GM19035 (cell line): ENCODE measurements around the gene NPAS3.

Source experiments
- ATAC-seq: cut with Tn5 transposase; IDR thresholded peaks from one replicate; pipeline ENCODE4 v1.9.1; 2021; ENCODE audit not compliant: unreplicated experiment

NPAS3 gene

GRCh38 chr14:33534632-33535031, 596.0 kb downstream of the NPAS3 start:
- ATAC-seq, result no peak

DNA sequence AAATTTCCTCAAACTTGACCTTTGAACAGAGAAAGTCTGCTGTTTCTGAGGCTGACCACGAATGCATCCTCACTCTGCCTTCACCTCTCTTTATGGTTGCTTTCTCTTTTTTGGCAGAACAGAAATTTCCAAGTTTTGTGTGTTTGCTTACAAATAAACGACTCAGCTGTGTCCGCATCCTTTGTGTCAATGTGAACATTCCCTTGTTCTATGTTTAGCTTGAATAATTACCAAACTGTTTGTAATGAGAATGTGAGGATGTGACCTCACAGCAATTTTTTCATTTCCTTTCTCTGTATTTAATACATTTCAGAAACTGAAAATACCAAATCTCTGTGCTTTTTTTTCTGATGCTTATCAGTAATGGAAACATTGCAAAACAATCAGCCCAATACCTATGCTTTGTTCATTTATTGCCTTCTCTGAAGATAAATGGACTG, 601.3 kb downstream of the NPAS3 start:
- no peak for ATAC-seq

DNA sequence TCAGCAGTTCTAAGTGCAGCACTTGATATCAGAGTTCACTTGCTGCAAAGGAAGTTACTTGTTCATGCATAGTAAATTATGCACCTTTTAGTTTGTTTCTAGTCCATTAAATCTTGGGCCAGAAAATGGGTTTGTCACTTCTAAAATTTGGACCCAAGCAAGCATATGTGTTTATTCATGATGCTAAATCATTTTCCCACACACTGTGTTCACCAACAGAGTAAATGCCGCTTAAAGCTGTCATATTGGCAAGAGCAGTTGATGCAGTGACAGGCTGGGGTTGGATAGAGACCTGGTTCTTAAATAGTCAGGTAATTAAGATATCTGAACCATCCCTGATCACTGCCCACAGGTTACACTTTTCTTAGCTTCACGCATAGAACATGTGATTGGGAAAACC, 602.5 kb downstream of the NPAS3 start:
- no peak for ATAC-seq

DNA sequence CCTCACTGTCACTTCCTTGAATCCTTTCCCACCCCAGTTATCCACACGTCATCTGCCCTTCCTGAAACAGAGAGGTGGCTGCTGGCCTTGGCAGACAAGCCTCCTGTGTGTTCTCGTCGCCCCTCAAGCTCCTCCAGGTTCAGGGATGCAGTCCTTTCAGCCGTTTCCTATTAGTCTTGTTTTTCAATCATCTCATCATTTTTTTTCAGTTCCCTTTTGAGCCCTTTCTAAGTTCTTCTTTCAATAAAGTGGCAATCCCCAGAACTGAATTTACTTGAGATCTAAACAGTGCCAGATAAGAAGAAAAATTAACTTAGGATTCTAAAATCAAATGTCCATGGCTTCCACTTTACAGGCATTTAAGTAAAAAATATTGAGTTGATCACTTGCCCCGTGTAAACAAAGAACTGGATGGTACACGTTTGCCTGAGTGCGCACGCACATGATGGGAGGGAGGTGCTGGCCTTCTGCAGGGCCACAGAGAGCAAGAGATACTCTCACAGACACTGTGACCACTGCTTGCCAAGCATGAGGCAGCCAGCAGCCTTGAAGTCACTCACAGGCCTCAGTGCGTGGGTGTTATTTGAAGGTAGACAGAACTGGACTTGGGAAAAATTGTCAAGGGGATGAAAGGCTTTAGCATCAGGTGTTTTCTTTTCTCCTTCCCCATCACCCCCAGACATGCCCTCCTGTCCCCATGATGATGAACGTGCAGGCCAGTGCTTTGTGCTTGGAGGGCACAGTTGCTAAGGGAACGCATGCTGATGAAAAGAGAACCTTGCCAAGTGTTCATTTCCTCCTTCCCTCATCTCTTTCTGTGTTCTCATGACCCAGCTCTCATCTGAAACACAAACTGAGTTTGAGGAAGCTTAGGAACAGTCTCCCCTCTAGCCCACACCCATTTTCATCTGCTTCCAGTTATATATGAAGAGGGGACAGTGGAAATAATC, 603.9 kb downstream of the NPAS3 start:
- ATAC-seq, result no peak

GRCh38 chr14:33545696-33546095, 607.0 kb downstream of the NPAS3 start:
- ATAC-seq, result no peak

- no peak for ATAC-seq
Measured at GRCh38 chr14:33548606-33549005, 609.9 kb downstream of the NPAS3 start.

DNA sequence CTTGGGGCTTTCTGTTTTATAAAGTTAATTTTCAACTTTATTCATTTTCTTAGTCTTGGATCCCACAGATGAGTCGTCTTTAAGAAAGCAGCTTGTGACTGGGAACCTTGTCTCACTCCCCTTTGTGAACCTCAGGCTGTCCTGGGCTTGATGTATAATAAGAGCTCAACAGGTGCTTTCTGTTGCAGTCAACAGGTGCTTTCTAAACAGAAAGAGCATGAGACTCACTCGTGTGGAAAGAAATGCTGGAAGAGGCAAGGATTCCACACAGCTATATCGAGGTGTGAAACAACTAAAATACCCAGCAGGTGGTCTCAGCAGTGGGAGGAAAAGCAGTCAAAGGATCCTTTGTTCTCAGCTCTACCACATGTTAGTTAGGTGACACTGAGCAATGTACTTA, 613.3 kb downstream of the NPAS3 start:
- no peak for ATAC-seq

- ATAC-seq, result no peak
Measured at GRCh38 chr14:33553706-33554278, 615.1 kb downstream of the NPAS3 start.

DNA sequence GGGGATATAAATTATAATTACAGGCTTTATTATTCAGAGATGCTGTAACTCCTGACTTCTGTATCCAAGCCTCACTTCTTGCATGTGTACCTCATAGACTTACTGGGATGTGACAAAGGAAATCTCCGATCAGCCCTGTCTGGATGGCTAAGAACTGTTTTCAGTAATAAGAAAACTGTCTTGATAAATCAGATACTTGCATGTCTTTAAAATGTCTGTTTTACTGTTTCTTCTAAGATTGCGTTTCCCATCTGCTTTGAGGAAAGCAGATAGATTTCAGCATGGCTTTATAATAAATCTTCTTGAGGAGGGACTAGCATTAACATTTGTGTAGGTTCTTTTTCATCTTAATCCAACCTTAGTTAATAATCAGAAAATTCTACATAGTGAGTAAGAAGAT, 616.3 kb downstream of the NPAS3 start:
- no peak for ATAC-seq

- no peak for ATAC-seq
Measured at GRCh38 chr14:33555710-33556350, 617.2 kb downstream of the NPAS3 start.

DNA sequence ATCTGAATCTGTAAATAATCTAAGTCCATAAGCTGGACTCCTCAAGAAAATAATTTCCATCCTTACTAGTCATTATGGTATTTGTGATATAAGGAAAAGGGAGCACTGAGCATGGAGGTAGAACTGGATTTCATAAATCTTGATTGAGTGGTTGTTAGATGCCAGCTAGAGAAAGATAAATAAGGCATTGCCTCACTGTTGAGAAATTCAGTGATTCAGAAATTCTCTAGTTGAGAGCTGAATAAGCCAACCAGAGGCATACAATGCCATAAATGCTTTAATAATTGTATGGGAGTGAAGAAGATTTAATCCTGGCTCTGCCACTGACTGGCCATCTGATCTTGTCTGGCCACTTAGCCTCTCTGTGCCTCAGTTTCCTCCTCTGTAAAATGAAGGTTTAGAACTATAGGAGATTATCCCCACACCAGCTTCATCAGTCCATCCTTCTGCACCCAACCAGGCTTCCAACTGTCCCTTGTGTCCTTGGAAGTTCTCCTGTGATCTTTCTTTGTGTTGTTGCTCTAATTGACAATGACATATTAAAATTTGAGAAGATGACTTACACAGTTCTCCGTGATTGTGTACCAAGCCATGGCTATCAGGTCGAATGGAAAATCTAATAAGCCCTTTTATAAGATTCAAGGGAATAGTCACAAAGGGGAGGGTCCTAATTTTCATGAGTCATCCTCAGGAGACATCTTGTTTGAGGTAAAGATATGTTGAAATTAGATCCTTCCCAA, 617.9 kb downstream of the NPAS3 start:
- ATAC-seq, result no peak

DNA sequence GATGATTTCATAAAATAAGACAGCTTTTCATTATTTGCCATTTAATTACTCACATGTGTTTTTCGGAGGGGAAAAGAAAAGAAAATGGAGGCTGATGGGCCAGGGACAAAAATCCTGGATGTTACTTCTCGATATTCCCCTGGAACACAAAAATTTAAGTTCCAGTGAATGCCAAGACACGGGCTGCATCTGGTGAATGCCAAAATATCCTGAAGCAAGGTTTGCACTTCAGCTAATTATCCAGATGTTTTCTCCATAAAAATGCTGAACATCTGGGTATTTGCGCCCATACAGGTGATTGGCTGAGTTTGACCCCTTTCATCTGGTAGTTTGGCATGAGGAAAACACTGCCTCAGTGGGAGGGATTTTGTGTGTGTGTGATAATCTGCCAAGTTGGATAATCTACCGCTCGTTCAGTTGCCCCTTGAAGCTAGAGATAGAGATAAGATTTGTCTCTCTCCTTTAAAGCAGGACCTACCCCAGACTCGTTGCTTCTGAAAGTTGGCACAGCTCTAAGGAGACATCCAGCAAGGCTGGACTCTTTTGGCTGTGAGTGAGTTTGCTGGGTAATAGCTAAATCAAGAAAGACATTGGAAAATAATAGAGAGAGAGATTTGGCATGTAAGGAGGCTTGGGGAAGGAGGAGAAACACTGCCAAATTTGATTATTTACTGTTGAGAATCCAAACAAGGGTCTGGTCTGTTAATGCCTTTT, 622.2 kb downstream of the NPAS3 start:
- no peak for ATAC-seq

- ATAC-seq, result no peak
Measured at GRCh38 chr14:33561488-33562175, 623.0 kb downstream of the NPAS3 start.

GRCh38 chr14:33563191-33563900, 624.7 kb downstream of the NPAS3 start:
- ATAC-seq, result no peak

DNA sequence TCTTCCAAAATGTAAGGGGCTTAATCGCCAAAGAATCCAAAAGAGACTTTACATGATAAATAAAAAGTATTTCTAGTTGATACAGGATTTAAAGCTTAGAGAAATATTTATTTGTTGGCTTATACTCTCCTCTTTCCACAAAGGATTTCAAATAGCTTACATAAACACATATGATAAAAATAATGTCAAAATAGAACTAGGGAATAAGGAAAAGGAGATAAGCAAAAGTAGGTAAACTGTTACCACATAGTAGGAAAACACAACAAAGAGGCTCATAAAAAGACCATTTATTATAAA, 625.2 kb downstream of the NPAS3 start:
- ATAC-seq, result no peak

- peak; percentile 63 for ATAC-seq
Measured at GRCh38 chr14:33564774-33565630, 626.3 kb downstream of the NPAS3 start.

DNA sequence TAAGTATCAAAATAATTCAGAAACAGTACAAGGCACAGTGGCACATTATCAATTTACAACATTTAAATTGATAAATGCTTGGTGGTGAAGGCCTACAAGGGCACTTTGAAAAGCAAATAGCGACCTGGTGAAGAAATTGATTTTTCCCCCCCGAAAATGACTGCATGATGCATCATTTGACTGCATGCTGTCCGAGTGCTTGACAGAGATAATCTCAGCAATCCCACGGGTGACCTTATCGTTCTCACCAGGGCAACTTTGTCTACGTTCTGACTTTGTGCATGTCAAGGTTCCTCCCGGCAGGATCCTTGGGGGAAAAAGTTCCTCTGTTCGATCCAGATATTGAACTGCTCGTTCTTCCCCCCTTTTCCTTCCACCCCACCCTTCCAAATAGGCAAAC, 627.4 kb downstream of the NPAS3 start:
- ATAC-seq, result no peak

- no peak for ATAC-seq
Measured at GRCh38 chr14:33567023-33567728, 628.5 kb downstream of the NPAS3 start.
